ACHN (cell line): ENCODE measurements around the gene CDK6.

Experiments
- DNase-seq: peaks from one replicate; pipeline ENCODE4 v3.0.0-alpha.2; 2015
- in situ Hi-C: cut with HindIII; loops from 2 replicates; pipeline ENCODE4 v1.10.0; 2017; ENCODE audit warnings: low sequenced_read_pairs, low pct_ligation_motif_present, low pct_unique_long_range_greater_than_20kb

The CDK6 gene

GRCh38 chr7:92631067-92631849 is 205.1 kb downstream of the CDK6 start:
- in situ Hi-C loops: no loop called here
- peak; percentile 44 for DNase-seq

GRCh38 chr7:92629779-92630178 is 206.6 kb downstream of the CDK6 start:
- in situ Hi-C loops: no loop called here
- no peak for DNase-seq

- in situ Hi-C loops: no loop called here
- DNase-seq: no peak
These were observed 208.4 kb downstream of the CDK6 start for GRCh38 chr7:92627956-92628355.

GRCh38 chr7:92626281-92626809 is 210.0 kb downstream of the CDK6 start:
- DNase-seq: no peak
- in situ Hi-C loops: no loop called here

GRCh38 chr7:92625617-92626016 is 210.8 kb downstream of the CDK6 start:
- DNase-seq: no peak
- in situ Hi-C loops: no loop called here

GRCh38 chr7:92624298-92624996 is 211.9 kb downstream of the CDK6 start:
- in situ Hi-C loops: no loop called here
- DNase-seq: no peak

- no peak for DNase-seq
- in situ Hi-C loops: no loop called here
These were observed 212.8 kb downstream of the CDK6 start for GRCh38 chr7:92623544-92623943.

- in situ Hi-C loops: no loop called here
- no peak for DNase-seq
These were observed 213.7 kb downstream of the CDK6 start for GRCh38 chr7:92622685-92623084.

- no peak for DNase-seq
- in situ Hi-C loops: no loop called here
These were observed 214.3 kb downstream of the CDK6 start for GRCh38 chr7:92622030-92622429.

GRCh38 chr7:92621561-92622023 is 214.8 kb downstream of the CDK6 start:
- DNase-seq: no peak
- in situ Hi-C loops: no loop called here

GRCh38 chr7:92621026-92621540 is 215.3 kb downstream of the CDK6 start:
- DNase-seq: peak; percentile 91
- in situ Hi-C loops: no loop called here

GRCh38 chr7:92615861-92616260 is 220.5 kb downstream of the CDK6 start:
- in situ Hi-C loops: no loop called here

GRCh38 chr7:92614660-92615174 is 221.7 kb downstream of the CDK6 start:
- DNase-seq: no peak
- in situ Hi-C loops: no loop called here

More at GRCh38 chr7:92615861-92616260, 220.5 kb downstream of the CDK6 start:
- no peak for DNase-seq

- in situ Hi-C loops: no loop called here
- DNase-seq: no peak
These were observed 222.7 kb downstream of the CDK6 start for GRCh38 chr7:92613720-92614119.

GRCh38 chr7:92613214-92613613 is 223.2 kb downstream of the CDK6 start:
- in situ Hi-C loops: no loop called here
- DNase-seq: no peak

- DNase-seq: no peak
- in situ Hi-C loops: no loop called here
These were observed 223.9 kb downstream of the CDK6 start for GRCh38 chr7:92612501-92612900.

- in situ Hi-C loops: no loop called here
- no peak for DNase-seq
These were observed 224.6 kb downstream of the CDK6 start for GRCh38 chr7:92611735-92612134.

- peak; percentile 68 for DNase-seq
- in situ Hi-C loops: no loop called here
These were observed 226.4 kb downstream of the CDK6 start for GRCh38 chr7:92609921-92610518.
